Common myeloid progenitor, CD34-positive (primary cell): ENCODE measurements around the gene BANP.

ENCODE experiments used
- CTCF ChIA-PET: fragments of 350-600 bp; sonication (Branson Sonifier 250); formaldehyde crosslinking; loops from one replicate; lab custom pipeline; 2021; ENCODE audit warnings: antibody characterized with exemption; lab: Charles Lee
- POLR2A ChIA-PET: fragments of 350-600 bp; sonication (Branson Sonifier 250); formaldehyde crosslinking; loops from one replicate; lab custom pipeline; 2021; ENCODE audit warnings: antibody characterized with exemption; lab: Charles Lee
- DNase-seq, 3 donors: peaks; one replicate each; pipeline versions ENCODE4 v3.0.0 to v3.0.0-alpha.2; 2013
- H3K27ac ChIP-seq, 2 experiments: 1 replicate in 1 of 2; 2 replicates in 1 of 2; pipeline ENCODE4 v1.7.0; 2013; ENCODE audit warnings: inconsistent platforms in 2 of 2, low read length in 2 of 2, mild to moderate bottlenecking in 2 of 2, low read depth in 1 of 2, moderate library complexity in 1 of 2; ENCODE audit not compliant: severe bottlenecking in 2 of 2, insufficient read depth in 1 of 2, poor library complexity in 1 of 2
- H3K27me3 ChIP-seq, 5 experiments: replicated peaks in 2 of 5; 1 replicate in 3 of 5; 2 replicates in 2 of 5; pipeline versions ENCODE4 v1.6.1 to v1.7.0; 2013; ENCODE audit warnings: low read length in 4 of 5, mild to moderate bottlenecking in 2 of 5, moderate library complexity in 2 of 5, inconsistent platforms in 1 of 5; ENCODE audit not compliant: insufficient read depth in 5 of 5, control insufficient read depth in 4 of 5
- H3K36me3 ChIP-seq, 4 experiments: 1 replicate in 2 of 4; 2 replicates in 2 of 4; pipeline versions ENCODE4 v1.6.1 to v1.7.0; 2013; ENCODE audit warnings: low read length in 3 of 4, control low read depth in 1 of 4, mild to moderate bottlenecking in 1 of 4; ENCODE audit not compliant: control insufficient read depth in 4 of 4, insufficient read depth in 4 of 4
- H3K4me1 ChIP-seq, 4 experiments: 1 replicate in 3 of 4; 2 replicates in 1 of 4; pipeline versions ENCODE4 v1.6.1 to v1.7.1; 2013; ENCODE audit warnings: low read length in 3 of 4, mild to moderate bottlenecking in 3 of 4, control low read depth in 1 of 4, inconsistent platforms in 1 of 4, moderate library complexity in 1 of 4; ENCODE audit not compliant: control insufficient read depth in 4 of 4, insufficient read depth in 4 of 4; ENCODE audit errors: control extremely low read depth in 1 of 4
- H3K4me3 ChIP-seq, 7 experiments: 1 replicate in 4 of 7; 2 replicates in 3 of 7; pipeline versions ENCODE4 v1.5.1 to v1.7.0; 2013; ENCODE audit warnings: mild to moderate bottlenecking in 7 of 7, low read length in 6 of 7, moderate library complexity in 6 of 7, inconsistent platforms in 2 of 7, low read depth in 2 of 7, control low read depth in 1 of 7; ENCODE audit not compliant: insufficient read depth in 4 of 7, control insufficient read depth in 1 of 7; ENCODE audit errors: extremely low read depth in 1 of 7
- H3K9me3 ChIP-seq, 5 experiments: 1 replicate in 4 of 5; 2 replicates in 1 of 5; pipeline versions ENCODE4 v1.6.1 to v1.7.1; 2013; ENCODE audit warnings: low read length in 4 of 5, mild to moderate bottlenecking in 2 of 5, inconsistent platforms in 1 of 5, low read depth in 1 of 5, moderate library complexity in 1 of 5; ENCODE audit not compliant: control insufficient read depth in 4 of 5, insufficient read depth in 2 of 5; ENCODE audit errors: control extremely low read depth in 1 of 5
- WGBS: methylation state at CpG from one replicate; pipeline ENCODE4 v1.1.5; 2013; ENCODE audit not compliant: insufficient coverage; 5-methylcytosine and 5-hydroxymethylcytosine counted together

The BANP gene

DNA sequence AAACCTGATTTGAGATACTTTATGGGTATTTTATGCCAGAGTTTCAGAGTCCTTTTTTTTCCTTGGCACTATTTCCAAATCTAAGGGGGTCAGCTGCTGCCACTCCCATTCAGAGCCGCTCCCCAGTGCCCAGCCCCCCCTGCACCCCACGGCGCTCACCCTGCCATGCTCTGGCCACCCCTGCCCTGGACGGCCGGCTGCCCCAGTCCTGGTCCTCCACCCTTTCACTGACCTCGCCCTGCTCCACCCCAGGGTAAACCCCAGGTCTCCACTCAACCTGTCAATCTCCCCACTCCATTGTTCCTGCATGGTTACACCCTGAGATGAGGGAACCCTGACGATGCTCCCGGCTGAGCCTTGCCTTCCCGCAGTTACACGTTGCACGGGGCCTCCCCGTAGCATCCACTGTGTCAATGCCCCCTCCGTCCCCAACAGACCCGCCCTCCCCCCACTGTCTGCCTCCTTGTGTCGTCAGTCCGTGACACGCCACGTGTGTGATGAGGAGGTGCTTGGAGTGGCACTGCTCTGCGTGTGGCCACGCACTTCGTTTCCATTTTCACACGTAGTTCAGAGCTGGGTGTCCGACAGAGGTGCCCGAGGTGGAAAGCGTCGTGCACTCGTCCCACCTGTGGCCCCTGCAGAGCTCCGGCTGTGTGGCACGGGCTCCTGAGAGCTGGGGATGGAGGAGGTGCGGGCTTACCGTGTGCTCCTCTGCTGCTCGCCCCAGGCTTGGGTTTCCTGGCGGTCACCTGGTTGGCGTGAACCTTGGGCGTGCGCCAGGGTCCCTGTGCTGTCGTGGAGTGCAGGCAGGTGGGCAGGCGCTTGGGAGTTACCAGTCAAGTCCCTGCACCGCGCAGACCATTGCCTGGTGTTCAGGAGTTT lies 116.5 kb downstream of the BANP start:
- 96% methylated on average over 37 of the region's 40 CpGs for WGBS
- Histone ChIP-seq H3K27me3 (no peaks in the 10 kb centered on the region), H3K4me3 (no peak overlapping the region), H3K36me3 (peaks cover 9 to 65% (median 38%) of the 10 kb centered on the region in 4 experiments), H3K4me1 (peaks cover 0 to 3% (median 0%) of the 10 kb centered on the region in 4 experiments), H3K27ac (no peak overlapping the region), H3K9me3 (no peaks in the 10 kb centered on the region)
- CTCF ChIA-PET: no interaction called here
- DNase-seq: no peak
- POLR2A ChIA-PET: no interaction called here

DNA sequence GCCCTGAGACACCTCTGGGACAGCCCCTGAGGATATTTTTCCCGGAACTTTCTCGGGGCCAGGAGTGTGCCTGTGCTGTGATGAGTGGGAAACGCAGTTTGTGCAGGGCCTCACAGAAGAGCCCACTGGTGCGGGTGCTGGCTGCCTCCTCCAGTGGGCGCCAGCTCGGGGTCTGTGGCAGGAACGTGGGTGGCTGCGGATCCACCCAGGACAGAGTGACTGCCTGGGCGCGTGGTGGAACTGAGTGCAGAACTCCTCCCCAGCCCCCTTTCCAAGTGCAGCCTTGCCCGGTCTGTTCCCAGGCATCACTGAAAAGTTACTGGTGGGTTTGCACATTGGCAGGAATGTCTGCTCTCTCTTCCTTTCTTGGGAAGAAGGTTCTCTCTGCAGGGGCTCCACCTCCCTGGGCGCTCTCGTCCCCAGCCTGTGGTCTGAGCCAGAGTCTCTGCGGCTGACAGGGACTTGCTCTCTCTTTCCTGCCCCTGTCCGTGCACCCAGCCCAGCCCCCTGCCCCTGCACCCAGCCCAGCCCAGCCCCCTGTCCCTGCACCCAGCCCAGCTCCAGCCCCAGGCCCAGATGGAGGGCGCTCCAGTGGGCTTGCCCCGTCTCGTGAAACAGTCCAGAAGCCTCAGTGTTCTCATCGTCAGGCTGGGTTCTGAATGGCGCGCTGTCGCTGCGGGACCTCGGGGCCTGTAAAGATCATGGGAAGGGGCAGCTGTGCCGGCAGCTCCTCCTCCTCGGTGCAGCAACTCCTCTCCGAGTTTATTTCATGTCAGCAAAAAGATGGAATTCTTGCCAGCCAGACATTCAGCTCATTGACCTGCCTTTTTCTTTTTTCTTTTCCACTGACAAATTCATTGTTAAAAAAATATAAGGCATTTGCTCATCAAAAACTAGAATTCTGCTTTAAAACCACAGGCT lies 117.5 kb downstream of the BANP start:
- peaks cover 5 to 67% (median 35%) of the 10 kb centered on the region in 4 experiments for H3K36me3 ChIP-seq
- H3K27me3 ChIP-seq: no peaks in the 10 kb centered on the region
- peaks cover 0 to 3% (median 0%) of the 10 kb centered on the region in 4 experiments for H3K4me1 ChIP-seq
- no peak for DNase-seq
- 96% methylated on average over 27 of the region's 27 CpGs for WGBS
- H3K27ac ChIP-seq: no peak overlapping the region
- ChIA-PET CTCF (no interaction called here), POLR2A (no interaction called here)
- H3K4me3 ChIP-seq: no peak overlapping the region
- no peaks in the 10 kb centered on the region for H3K9me3 ChIP-seq

DNA sequence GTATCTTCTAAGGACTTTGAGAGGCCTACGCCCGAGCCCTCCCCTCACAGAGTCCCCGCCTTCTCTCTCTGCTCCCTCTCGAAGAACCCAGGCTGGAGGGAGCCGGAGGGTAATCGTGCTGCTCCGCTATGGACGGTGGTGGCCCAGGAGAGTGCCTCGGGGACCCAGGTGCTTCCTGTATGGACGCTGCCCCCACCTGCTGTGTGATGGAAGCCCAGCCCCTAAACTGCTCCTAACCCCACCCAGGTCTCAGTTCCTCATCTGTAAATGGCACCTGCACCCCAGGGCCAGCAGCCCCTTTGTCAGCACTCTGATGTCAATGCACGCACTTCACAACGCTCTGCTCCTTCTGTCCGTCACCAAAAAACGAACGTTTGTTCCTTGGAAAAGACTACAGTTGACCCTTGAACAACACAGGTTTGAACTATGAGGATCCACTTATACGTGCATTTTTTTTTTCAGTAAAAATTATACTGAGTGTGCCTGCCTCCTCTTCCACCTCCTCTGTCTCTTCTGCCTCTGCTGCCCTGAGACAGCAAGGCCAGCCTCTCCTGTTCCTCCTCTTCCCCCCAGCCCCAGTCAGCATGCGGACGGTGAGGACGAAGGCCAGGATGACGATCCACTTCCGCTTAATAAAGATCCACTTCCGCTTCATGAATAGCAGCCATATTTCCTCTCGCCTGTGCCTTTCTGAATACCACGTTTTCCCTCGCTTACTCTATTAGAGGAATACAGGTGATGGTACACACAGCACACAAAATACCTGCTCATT lies 118.3 kb downstream of the BANP start:
- WGBS: 81% methylated on average over 20 of the region's 25 CpGs
- Histone ChIP-seq H3K4me3 (no peak overlapping the region), H3K27me3 (no peaks in the 10 kb centered on the region), H3K4me1 (peaks cover 0 to 3% (median 0%) of the 10 kb centered on the region in 4 experiments), H3K27ac (peak overlapping the region in 1 of 2 experiments; percentile 6), H3K36me3 (peaks cover 6 to 67% (median 36%) of the 10 kb centered on the region in 4 experiments), H3K9me3 (no peaks in the 10 kb centered on the region)
- POLR2A ChIA-PET: no interaction called here
- CTCF ChIA-PET: no interaction called here
- peak; percentile 43 to 77 (median 54) for DNase-seq

DNA sequence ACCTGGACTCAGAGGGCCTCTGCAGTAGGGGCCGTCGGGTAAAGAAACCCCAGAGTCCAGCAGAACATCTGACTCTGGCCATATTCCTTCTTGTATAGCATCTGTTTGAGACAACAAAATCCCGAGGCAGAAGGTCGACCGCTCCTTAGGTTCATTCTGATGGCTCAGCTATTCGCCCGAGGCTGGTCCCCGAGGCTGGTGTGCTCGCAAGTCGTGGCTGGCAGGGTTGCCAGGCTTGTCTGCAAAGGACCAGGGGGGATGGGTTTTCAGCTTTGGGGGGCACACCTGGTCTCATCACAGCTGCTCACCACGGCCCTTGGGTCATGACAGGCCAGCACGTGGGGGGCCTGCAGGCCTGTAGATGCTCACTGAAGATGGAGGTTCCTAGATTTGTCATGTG lies 119.1 kb downstream of the BANP start:
- Histone ChIP-seq H3K4me3 (no peak overlapping the region), H3K9me3 (no peaks in the 10 kb centered on the region), H3K27me3 (no peaks in the 10 kb centered on the region), H3K4me1 (peaks cover 0 to 3% (median 0%) of the 10 kb centered on the region in 4 experiments), H3K36me3 (peaks cover 8 to 65% (median 36%) of the 10 kb centered on the region in 4 experiments), H3K27ac (no peak overlapping the region)
- POLR2A ChIA-PET: no interaction called here
- DNase-seq: no peak
- CTCF ChIA-PET: no interaction called here
- WGBS: 92% methylated on average over 4 of the region's 12 CpGs

DNA sequence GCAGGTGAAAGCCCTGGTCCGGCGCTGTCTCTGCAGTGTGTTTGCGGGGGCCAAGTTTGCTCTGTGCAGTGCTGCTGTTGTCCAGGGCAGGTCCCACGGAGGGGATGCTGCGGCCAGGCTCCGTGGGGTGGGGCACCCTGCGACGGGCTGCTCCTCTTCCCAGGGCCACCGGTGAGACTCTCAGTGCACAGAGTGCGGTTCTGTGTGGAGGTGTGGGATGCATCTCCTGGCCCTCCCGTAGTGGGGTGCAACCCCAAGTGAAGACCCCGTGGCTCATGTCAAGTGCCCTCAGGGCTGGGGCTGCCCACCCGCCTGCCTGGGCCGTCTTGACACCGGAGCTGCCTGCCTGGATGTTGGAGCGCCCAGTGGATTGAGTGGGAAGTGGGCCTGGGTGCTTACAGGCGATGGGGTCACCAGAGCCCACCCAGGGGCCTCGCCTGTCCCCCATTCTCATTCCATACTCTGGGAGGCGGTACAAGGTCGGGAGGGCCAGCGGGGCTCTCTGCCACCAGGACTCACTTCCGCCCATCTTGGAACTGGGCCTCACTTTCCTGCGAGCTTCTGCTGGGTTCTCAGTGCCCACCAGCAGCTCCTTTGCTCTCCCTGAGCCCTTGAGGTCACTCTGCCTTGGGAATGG lies 119.9 kb downstream of the BANP start:
- WGBS: 96% methylated on average over 20 of the region's 23 CpGs
- H3K27me3 ChIP-seq: no peaks in the 10 kb centered on the region
- H3K4me1 ChIP-seq: peaks cover 0 to 3% (median 0%) of the 10 kb centered on the region in 4 experiments
- no peak for DNase-seq
- no peak overlapping the region for H3K27ac ChIP-seq
- H3K4me3 ChIP-seq: no peak overlapping the region
- ChIA-PET POLR2A (no interaction called here), CTCF (no interaction called here)
- H3K36me3 ChIP-seq: peaks cover 8 to 59% (median 31%) of the 10 kb centered on the region in 4 experiments
- H3K9me3 ChIP-seq: no peaks in the 10 kb centered on the region

DNA sequence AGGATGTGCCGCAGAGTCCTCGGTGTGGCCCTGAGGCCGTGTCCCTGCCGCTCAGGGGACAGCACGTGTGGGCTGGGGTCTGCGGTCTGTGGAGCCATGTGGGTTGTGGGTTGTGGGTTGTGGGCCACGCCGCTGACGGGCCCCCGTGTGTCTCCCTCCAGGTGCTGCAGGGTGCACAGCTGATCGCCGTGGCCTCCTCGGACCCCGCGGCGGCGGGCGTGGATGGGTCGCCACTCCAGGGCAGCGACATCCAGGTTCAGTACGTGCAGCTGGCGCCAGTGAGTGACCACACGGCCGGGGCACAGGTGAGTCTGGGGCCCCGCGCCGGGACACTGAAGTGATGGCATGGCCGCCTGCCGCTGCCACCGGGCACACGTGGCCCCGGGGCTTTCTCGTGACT lies 120.7 kb downstream of the BANP start:
- H3K36me3 ChIP-seq: peaks cover 8 to 60% (median 32%) of the 10 kb centered on the region in 4 experiments

More for the DNA sequence above, 120.7 kb downstream of the BANP start:
- WGBS: 98% methylated on average over 31 of the region's 33 CpGs
- Histone ChIP-seq H3K27me3 (no peaks in the 10 kb centered on the region), H3K27ac (no peak overlapping the region), H3K9me3 (no peaks in the 10 kb centered on the region), H3K4me1 (peaks cover 0 to 3% (median 0%) of the 10 kb centered on the region in 4 experiments), H3K4me3 (no peak overlapping the region)
- CTCF ChIA-PET: no interaction called here
- POLR2A ChIA-PET: no interaction called here
- DNase-seq: no peak
